NCI-H2107 treated with DMSO at 0.1 percent for 48 hours (cell line): ENCODE measurements around the gene CHN1.

Source experiments
- DNase-seq: peaks from one replicate; lab custom pipeline; 2025; ENCODE audit not compliant: unreplicated experiment; lab: John Stamatoyannopoulos, UW

Gene CHN1

GRCh38 chr2:174830561-174830960, 174.6 kb downstream of the CHN1 start:
- no peak for DNase-seq

- DNase-seq: no peak
Measured at GRCh38 chr2:174829550-174829949, 175.6 kb downstream of the CHN1 start.

- DNase-seq: no peak
Measured at GRCh38 chr2:174827371-174828369, 177.5 kb downstream of the CHN1 start.

- DNase-seq: no peak
Measured at GRCh38 chr2:174826051-174826450, 179.1 kb downstream of the CHN1 start.

GRCh38 chr2:174824068-174824467, 181.1 kb downstream of the CHN1 start:
- DNase-seq: no peak

GRCh38 chr2:174821628-174822027, 183.6 kb downstream of the CHN1 start:
- no peak for DNase-seq

- DNase-seq: no peak
Measured at GRCh38 chr2:174820361-174820760, 184.8 kb downstream of the CHN1 start.

- no peak for DNase-seq
Measured at GRCh38 chr2:174815526-174815925, 189.7 kb downstream of the CHN1 start.

GRCh38 chr2:174812037-174812436, 193.1 kb downstream of the CHN1 start:
- DNase-seq: no peak

- DNase-seq: no peak
Measured at GRCh38 chr2:174807931-174808330, 197.2 kb downstream of the CHN1 start.

- DNase-seq: no peak
Measured at GRCh38 chr2:174805803-174806202, 199.4 kb downstream of the CHN1 start.

- no peak for DNase-seq
Measured at GRCh38 chr2:174802459-174802858, 202.7 kb downstream of the CHN1 start.

- no peak for DNase-seq
Measured at GRCh38 chr2:174800436-174801205, 204.6 kb downstream of the CHN1 start.

- no peak for DNase-seq
Measured at GRCh38 chr2:174798801-174799200, 206.4 kb downstream of the CHN1 start.

GRCh38 chr2:174797781-174798276, 207.4 kb downstream of the CHN1 start:
- DNase-seq: no peak

GRCh38 chr2:174796319-174796771, 208.8 kb downstream of the CHN1 start:
- DNase-seq: no peak

- DNase-seq: no peak
Measured at GRCh38 chr2:174794851-174795374, 210.3 kb downstream of the CHN1 start.

GRCh38 chr2:174792309-174793025, 212.7 kb downstream of the CHN1 start:
- no peak for DNase-seq

GRCh38 chr2:174791746-174792280, 213.4 kb downstream of the CHN1 start:
- DNase-seq: no peak

GRCh38 chr2:174791020-174791419, 214.2 kb downstream of the CHN1 start:
- no peak for DNase-seq
